ENCODE data around the gene C1orf21.

The C1orf21 gene

GRCh38 chr1:184527402-184527801 is 140.6 kb downstream of the C1orf21 start:
- no peak for DNase-seq (ENCODE audit: low read depth)
- TF ChIP-seq CTCF (IDR thresholded peaks at IDR 0.05; ENCODE audit: control insufficient read depth, extremely low read depth, insufficient read depth): no peak
- no peak overlapping the region for H3K4me3 ChIP-seq (ENCODE audit: low read depth, low read length)

- no peak for TF ChIP-seq CTCF (IDR thresholded peaks at IDR 0.05; ENCODE audit: control insufficient read depth, extremely low read depth, insufficient read depth)
- no peak overlapping the region for H3K4me3 ChIP-seq (ENCODE audit: low read depth, low read length)
- DNase-seq (ENCODE audit: low read depth): no peak
Observed at GRCh38 chr1:184530226-184530625, 143.4 kb downstream of the C1orf21 start.

- no peak overlapping the region for H3K4me3 ChIP-seq (ENCODE audit: low read depth, low read length)
- TF ChIP-seq CTCF (IDR thresholded peaks at IDR 0.05; ENCODE audit: control insufficient read depth, extremely low read depth, insufficient read depth): no peak
- no peak for DNase-seq (ENCODE audit: low read depth)
Observed at GRCh38 chr1:184531296-184531695, 144.5 kb downstream of the C1orf21 start.

GRCh38 chr1:184532199-184532598 is 145.4 kb downstream of the C1orf21 start:
- H3K4me3 ChIP-seq (ENCODE audit: low read depth, low read length): no peak overlapping the region
- no peak for DNase-seq (ENCODE audit: low read depth)
- TF ChIP-seq CTCF (IDR thresholded peaks at IDR 0.05; ENCODE audit: control insufficient read depth, extremely low read depth, insufficient read depth): no peak

- no peak for TF ChIP-seq CTCF (IDR thresholded peaks at IDR 0.05; ENCODE audit: control insufficient read depth, extremely low read depth, insufficient read depth)
- DNase-seq (ENCODE audit: low read depth): no peak
- H3K4me3 ChIP-seq (ENCODE audit: low read depth, low read length): no peak overlapping the region
Observed at GRCh38 chr1:184533049-184533448, 146.2 kb downstream of the C1orf21 start.

GRCh38 chr1:184533915-184534314 is 147.1 kb downstream of the C1orf21 start:
- TF ChIP-seq CTCF (IDR thresholded peaks at IDR 0.05; ENCODE audit: control insufficient read depth, extremely low read depth, insufficient read depth): no peak
- no peak overlapping the region for H3K4me3 ChIP-seq (ENCODE audit: low read depth, low read length)
- DNase-seq (ENCODE audit: low read depth): no peak

- no peak for TF ChIP-seq CTCF (IDR thresholded peaks at IDR 0.05; ENCODE audit: control insufficient read depth, extremely low read depth, insufficient read depth)
- no peak for DNase-seq (ENCODE audit: low read depth)
- no peak overlapping the region for H3K4me3 ChIP-seq (ENCODE audit: low read depth, low read length)
Observed at GRCh38 chr1:184534690-184535089, 147.9 kb downstream of the C1orf21 start.

Data from LNCaP clone FGC (cell line).